Measurements from ENCODE around the gene RNH1.

DNA sequence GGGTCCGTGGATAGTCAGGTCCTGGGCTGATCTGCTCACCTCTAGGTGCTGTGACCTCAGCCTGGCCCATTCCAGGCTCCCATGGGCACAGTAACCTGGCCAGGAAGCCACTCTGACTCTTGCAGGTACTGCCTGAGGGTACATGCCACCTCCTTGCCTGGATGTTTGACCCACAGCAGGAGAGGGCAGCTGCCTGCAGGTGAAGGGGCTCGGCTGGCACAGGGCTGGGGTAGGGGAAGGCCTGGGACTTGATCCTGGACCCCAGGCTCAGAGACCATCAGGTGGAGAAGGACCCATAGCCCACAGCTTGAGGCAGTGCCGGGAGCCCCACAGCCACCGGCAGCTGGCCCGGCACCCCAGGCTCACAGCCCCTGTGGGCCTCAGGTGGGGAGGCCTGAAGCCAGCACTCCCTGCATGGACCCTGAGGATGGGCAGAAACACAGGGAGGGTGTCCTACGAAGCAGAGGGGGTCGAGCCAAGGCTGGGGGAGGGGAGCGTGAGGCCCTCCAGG is 33.0 kb upstream of the RNH1 start:
- TF ChIP-seq, protein P1, sequence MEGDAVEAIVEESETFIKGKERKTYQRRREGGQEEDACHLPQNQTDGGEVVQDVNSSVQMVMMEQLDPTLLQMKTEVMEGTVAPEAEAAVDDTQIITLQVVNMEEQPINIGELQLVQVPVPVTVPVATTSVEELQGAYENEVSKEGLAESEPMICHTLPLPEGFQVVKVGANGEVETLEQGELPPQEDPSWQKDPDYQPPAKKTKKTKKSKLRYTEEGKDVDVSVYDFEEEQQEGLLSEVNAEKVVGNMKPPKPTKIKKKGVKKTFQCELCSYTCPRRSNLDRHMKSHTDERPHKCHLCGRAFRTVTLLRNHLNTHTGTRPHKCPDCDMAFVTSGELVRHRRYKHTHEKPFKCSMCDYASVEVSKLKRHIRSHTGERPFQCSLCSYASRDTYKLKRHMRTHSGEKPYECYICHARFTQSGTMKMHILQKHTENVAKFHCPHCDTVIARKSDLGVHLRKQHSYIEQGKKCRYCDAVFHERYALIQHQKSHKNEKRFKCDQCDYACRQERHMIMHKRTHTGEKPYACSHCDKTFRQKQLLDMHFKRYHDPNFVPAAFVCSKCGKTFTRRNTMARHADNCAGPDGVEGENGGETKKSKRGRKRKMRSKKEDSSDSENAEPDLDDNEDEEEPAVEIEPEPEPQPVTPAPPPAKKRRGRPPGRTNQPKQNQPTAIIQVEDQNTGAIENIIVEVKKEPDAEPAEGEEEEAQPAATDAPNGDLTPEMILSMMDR (IDR thresholded peaks at IDR 0.05; ENCODE audit: low read length) = no peak
- TF ChIP-seq EZH2phosphoT487 (IDR thresholded peaks at IDR 0.05; ENCODE audit: low read length) (no peak), EZH2 (optimal IDR thresholded peaks at IDR 0.05; ENCODE audit: low read depth, low read length) (no peak)
